ENCODE results near the gene ROBO2. TPM values are rescaled to one million over a fixed set of nuclear protein-coding genes. Genes with fewer than 3 reads are reported as not detected.

The ROBO2 gene
- total RNA-seq, 1 donor from 2014 or later: 22.7 TPM

DNA sequence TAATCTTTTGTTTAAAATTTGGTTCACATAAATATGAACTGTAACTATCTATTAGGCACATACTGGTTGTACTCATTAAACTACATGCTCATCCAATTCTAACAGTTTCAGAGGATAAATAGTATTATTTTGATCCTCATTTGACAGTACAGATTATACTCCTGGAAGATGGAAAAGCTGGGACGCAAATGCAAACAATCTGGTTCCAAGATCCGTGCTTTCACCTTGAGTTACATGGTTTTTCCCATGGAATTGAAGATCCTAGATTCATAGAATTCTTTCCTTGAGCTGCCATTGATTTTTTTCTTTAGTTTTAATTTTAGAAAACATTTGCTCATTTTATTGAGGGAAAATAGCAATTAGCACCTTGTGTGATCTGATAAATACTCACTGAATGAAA is 285.8 kb downstream of the ROBO2 start:
- H3K4me3 Mint-ChIP-seq: no peak overlapping the region
- H3K27me3 Mint-ChIP-seq: no peaks in the 10 kb centered on the region
- no peaks in the 10 kb centered on the region for H3K36me3 Mint-ChIP-seq
- H3K9me3 Mint-ChIP-seq: no peaks in the 10 kb centered on the region
- TF ChIP-seq, protein P1, sequence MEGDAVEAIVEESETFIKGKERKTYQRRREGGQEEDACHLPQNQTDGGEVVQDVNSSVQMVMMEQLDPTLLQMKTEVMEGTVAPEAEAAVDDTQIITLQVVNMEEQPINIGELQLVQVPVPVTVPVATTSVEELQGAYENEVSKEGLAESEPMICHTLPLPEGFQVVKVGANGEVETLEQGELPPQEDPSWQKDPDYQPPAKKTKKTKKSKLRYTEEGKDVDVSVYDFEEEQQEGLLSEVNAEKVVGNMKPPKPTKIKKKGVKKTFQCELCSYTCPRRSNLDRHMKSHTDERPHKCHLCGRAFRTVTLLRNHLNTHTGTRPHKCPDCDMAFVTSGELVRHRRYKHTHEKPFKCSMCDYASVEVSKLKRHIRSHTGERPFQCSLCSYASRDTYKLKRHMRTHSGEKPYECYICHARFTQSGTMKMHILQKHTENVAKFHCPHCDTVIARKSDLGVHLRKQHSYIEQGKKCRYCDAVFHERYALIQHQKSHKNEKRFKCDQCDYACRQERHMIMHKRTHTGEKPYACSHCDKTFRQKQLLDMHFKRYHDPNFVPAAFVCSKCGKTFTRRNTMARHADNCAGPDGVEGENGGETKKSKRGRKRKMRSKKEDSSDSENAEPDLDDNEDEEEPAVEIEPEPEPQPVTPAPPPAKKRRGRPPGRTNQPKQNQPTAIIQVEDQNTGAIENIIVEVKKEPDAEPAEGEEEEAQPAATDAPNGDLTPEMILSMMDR (conservative IDR thresholded peaks at IDR 0.05): no peak
- no peaks in the 10 kb centered on the region for H3K4me1 Mint-ChIP-seq (ENCODE audit: unreplicated experiment)
- no peak for DNase-seq (ENCODE audit: extremely low spot score, unreplicated experiment)
- H3K27ac Mint-ChIP-seq: no peak overlapping the region

DNA sequence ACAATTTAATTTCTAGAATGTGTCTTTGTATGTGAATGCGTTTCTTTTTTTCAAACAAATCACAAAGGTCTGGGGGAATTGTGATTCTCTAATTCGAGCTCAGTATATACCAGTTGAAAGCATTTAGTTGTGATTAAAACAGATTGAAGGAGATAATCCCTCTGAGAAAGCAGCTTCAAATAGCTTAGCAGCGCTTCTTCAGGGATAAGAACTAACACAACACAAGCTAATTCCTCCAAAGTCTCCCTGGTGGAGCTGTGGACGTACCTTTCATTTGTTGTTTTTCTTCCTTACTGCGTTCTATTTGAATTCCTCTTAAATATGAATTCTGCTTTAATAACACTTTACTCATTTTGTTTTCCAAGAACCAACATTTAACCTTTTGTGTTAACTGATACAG is 286.7 kb downstream of the ROBO2 start:
- Mint-ChIP-seq H3K36me3 (no peaks in the 10 kb centered on the region), H3K4me3 (no peak overlapping the region), H3K4me1 (ENCODE audit: unreplicated experiment) (no peaks in the 10 kb centered on the region), H3K27me3 (no peaks in the 10 kb centered on the region), H3K9me3 (no peaks in the 10 kb centered on the region), H3K27ac (no peak overlapping the region)
- no peak for DNase-seq (ENCODE audit: extremely low spot score, unreplicated experiment)
- TF ChIP-seq, protein P1 (conservative IDR thresholded peaks at IDR 0.05): no peak

GRCh38 chr3:77328690-77329089 is 288.8 kb downstream of the ROBO2 start:
- Mint-ChIP-seq H3K27ac (no peak overlapping the region), H3K9me3 (no peaks in the 10 kb centered on the region), H3K4me1 (ENCODE audit: unreplicated experiment) (no peaks in the 10 kb centered on the region), H3K4me3 (no peak overlapping the region), H3K36me3 (no peaks in the 10 kb centered on the region), H3K27me3 (no peaks in the 10 kb centered on the region)
- no peak for DNase-seq (ENCODE audit: extremely low spot score, unreplicated experiment)
- TF ChIP-seq, protein P1 (conservative IDR thresholded peaks at IDR 0.05): no peak

DNA sequence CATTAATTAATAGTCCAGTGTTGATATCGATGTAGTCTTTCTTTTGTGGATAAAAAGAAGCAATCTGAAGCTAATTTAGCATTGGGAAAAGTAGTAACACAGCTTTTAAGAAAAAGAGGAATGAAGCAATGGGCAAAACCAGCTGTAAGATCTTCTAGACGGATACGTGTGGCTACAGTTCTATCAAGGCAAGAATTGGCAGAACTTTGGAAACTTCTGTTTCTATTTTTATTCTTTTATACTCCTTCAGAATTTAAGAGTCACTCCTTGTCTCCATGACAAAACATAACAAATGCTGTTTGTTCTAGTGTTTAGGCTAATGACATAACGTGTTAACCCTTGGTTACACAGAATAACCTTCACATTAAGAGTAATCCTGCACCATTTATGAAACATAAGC is 289.2 kb downstream of the ROBO2 start:
- H3K4me1 Mint-ChIP-seq (ENCODE audit: unreplicated experiment): no peaks in the 10 kb centered on the region
- TF ChIP-seq, protein P1 (conservative IDR thresholded peaks at IDR 0.05): no peak
- no peaks in the 10 kb centered on the region for H3K27me3 Mint-ChIP-seq

DNA sequence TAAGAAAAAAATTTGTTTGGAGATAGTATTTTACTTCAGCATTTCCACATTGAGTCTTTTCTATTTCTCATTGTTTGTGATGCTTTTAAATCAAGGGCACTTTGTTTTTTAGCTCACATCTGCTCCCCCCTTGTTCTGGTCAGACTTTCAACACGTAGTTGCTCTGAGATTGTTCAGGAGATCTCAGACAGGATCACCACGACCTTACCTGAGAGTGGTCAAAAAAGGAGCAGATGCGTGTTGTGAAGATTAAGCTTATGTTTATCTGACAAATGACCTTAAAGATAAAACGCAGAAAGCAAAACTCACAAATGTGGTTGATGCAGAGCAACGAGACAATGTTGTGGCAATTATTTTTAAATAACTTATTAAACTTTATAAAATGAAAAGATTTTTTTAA is 298.3 kb downstream of the ROBO2 start:
- no peaks in the 10 kb centered on the region for H3K4me1 Mint-ChIP-seq (ENCODE audit: unreplicated experiment)
- DNase-seq (ENCODE audit: extremely low spot score, unreplicated experiment): no peak
- H3K27me3 Mint-ChIP-seq: no peaks in the 10 kb centered on the region
- H3K36me3 Mint-ChIP-seq: no peaks in the 10 kb centered on the region
- TF ChIP-seq, protein P1 (conservative IDR thresholded peaks at IDR 0.05): no peak
- no peak overlapping the region for H3K4me3 Mint-ChIP-seq
- H3K9me3 Mint-ChIP-seq: peaks cover 5% of the 10 kb centered on the region
- H3K27ac Mint-ChIP-seq: no peak overlapping the region

More for the DNA sequence above, 289.2 kb downstream of the ROBO2 start:
- no peak overlapping the region for H3K27ac Mint-ChIP-seq
- DNase-seq (ENCODE audit: extremely low spot score, unreplicated experiment): no peak
- H3K36me3 Mint-ChIP-seq: no peaks in the 10 kb centered on the region
- no peak overlapping the region for H3K4me3 Mint-ChIP-seq
- no peaks in the 10 kb centered on the region for H3K9me3 Mint-ChIP-seq

DNA sequence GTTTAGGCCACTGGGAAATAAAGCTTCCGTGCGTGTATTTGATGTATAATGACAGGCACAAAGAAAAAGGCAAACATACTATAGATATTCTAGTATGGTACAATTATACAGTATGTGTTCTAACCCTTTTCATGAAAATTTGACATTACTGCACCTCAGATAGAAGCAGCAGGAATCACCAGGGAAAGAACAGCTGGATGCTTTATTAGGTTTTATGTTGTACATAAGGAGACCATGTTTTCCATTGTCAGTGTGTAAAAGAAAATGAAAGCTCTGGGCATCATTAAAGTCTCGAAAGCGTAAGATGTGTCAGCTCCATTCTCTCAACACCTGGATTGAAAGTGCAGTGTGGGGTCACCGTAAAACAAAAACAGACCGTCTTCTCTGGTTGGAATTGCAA is 302.1 kb downstream of the ROBO2 start:
- Mint-ChIP-seq H3K4me3 (no peak overlapping the region), H3K36me3 (no peaks in the 10 kb centered on the region), H3K4me1 (ENCODE audit: unreplicated experiment) (no peaks in the 10 kb centered on the region), H3K27ac (no peak overlapping the region), H3K9me3 (peaks cover 5% of the 10 kb centered on the region), H3K27me3 (no peaks in the 10 kb centered on the region)
- no peak for DNase-seq (ENCODE audit: extremely low spot score, unreplicated experiment)
- TF ChIP-seq, protein P1 (conservative IDR thresholded peaks at IDR 0.05): no peak

Data from type B pancreatic cell (in vitro differentiated cells).